ENCODE results near the gene ZNF311.

- TF ChIP-seq ZFP30 (CRISPR knock-in tag; IDR thresholded peaks at IDR 0.05) (no peak), POU6F1 (CRISPR knock-in tag; IDR thresholded peaks at IDR 0.05; ENCODE audit: borderline replicate concordance, low read depth) (no peak), ARNTL (CRISPR knock-in tag; IDR thresholded peaks at IDR 0.05; ENCODE audit: borderline replicate concordance, low read depth) (no peak), PATZ1 (CRISPR knock-in tag; IDR thresholded peaks at IDR 0.05; ENCODE audit: borderline replicate concordance) (no peak), ZNF565 (CRISPR knock-in tag; conservative IDR thresholded peaks at IDR 0.05; ENCODE audit: low read depth) (no peak), GLIS3 (CRISPR knock-in tag; IDR thresholded peaks at IDR 0.05) (no peak), CREB5 (CRISPR knock-in tag; IDR thresholded peaks at IDR 0.05; ENCODE audit: low read depth) (no peak), ISL1 (CRISPR knock-in tag; IDR thresholded peaks at IDR 0.05) (no peak), RARB (CRISPR knock-in tag; IDR thresholded peaks at IDR 0.05) (no peak), CSDC2 (CRISPR knock-in tag; IDR thresholded peaks at IDR 0.05) (no peak), ZC3H10 (CRISPR knock-in tag; IDR thresholded peaks at IDR 0.05) (no peak), ZFP3 (CRISPR knock-in tag; IDR thresholded peaks at IDR 0.05) (no peak), ZNF70 (CRISPR knock-in tag; IDR thresholded peaks at IDR 0.05) (no peak)
These were observed 20.9 kb upstream of the ZNF311 start for GRCh38 chr6:29025927-29026585.

Data from SK-N-SH treated with all-trans-retinoic acid at 6 μM for 48 hours (cell line).